ENCODE results near the gene SEMA3B.
"Not testable (repeated sequence)": the region's sequence is repeated elsewhere in the genome, so short reads cannot be mapped to it uniquely, and the experiment has no call there.

The SEMA3B gene

DNA sequence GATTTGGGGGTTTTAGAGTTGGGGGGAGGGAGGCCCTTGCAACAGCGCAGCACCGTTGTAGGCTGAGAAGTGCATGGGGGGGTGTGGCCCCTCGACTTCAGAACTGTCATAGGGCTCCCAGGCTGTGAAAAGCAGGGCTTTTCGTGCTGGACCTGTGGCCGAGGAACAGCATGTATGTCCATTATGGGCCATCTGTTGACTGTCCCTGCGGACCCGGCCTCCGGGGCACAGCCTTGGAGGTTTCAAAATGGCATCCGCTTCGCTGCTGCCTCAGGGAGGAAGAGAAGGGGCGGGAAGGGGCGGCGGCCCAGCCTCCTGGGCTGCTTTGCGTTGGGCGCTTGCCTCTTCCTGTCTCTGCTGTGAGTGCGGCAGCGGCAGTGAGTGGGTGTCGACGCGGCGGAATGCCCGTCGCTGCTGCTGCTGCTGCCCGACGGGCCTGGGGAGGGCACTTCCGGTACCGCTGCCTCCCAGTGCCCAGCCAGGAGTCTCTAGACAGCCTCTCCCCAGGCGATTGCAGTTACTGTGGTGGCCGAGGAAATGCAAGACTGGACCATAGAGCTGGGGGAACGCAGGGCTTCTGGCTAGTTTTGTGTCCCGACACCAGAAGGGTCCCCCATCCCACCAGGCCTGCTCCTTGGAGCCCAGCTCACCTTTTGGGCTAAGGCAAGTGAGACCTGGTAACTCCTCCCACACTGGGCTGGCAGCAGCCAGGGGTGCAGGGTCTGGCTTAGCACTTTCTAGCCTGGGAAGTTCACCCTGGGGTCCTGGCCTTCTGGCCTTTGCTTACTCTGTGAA, 31.0 kb upstream of the SEMA3B start:
- DNase-seq = peak in 50 of 56 donors; percentile 22 to 87 (median 60)

DNA sequence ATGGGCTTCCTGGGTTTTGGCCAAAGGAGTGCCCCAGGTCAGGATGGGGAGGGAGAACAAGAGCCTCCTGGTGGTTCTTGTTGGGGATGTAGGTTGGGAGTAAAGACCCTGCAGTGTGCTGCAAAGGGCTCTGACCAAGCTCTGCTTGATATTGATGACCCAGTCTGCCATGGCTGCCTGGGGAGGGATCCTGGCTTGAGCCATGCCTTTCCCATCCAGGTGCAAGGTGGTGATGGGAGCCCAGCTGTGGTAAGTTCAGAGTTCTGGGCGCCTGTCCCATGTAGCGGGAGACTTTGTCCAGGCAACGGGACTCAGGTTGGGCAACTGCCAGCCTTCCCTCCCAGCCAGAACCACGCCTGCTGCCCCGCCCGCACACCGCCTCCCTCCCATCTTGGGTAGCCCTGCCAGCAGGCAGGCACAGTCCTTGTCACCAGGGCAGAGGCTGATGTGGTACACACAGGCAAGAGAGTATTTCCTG, 30.4 kb upstream of the SEMA3B start:
- DNase-seq = peak in 42 of 56 donors; percentile 10 to 83 (median 46)

DNA sequence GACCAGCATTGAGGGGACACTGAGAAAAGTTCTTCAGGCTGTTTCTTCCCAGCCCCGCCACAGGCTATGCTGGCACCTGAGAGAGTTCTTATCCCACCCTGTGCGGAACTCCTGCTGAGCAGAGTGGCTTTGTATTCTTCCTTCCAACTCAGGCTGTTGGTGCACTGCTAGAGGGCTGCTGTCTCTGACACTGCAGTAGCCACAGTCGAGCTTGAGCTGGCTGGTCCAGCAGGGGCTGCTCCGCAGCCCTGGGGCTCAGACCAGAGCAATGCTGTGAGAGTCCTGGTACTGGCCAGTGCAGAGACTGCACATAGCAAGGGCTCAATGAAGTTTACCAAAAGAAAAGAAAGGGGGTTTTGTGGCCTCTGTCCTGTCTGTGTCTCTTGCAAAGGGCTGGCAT, 29.3 kb upstream of the SEMA3B start:
- no peak for DNase-seq

DNA sequence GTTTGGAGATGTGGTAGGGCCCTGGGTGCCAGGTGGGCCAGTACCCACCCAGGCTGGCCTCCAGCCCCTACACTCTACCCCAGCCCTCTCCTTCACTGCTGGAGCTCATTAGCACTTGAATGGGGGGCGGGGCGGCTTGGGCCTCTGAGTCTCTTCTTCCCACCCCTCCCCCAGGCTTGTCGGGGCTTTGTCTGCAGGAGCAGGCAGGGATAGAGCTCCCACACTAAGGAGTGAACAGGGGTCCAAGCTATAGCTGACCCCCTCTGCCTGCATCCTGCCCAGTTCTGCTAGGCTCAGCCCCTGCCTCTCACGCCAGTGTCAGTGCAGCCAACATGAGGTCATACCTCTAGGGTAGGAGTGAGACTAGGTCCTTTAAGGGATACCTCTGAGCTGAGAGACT, 27.8 kb upstream of the SEMA3B start:
- DNase-seq = peak in 2 of 56 donors; percentile 14 to 26

DNA sequence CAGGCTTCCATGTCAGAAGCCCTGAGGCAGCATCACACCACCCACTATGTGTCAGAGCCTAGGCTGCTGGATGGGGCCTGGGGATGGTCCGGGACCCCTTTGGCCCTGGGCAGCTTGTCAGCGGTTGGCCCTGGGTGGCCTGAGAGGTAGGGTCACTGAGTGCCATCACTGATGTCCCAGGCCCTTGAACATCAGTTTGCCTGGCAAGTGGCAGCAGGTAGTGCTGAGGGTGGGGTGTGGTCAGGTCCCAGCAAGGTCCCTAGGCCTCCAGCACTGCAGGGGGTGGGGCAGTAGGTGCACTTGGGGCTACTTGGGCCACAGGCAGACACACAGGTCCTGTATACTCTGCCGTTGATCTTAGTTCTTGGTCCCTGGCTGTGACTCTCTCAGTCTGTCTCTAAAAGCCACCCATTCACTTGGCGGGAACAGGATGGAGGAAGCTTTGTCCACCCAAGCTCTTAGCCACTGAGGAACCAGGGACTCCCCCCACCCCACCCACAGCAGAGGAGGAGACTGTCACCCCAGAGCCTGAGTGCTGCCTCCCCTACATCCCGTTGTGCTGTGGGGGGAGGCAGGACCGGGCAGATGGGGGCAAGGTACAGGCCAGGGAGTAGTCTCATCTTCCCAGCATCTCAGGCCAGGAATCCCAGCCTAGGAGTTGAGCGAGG, 27.1 kb upstream of the SEMA3B start:
- DNase-seq = no peak

DNA sequence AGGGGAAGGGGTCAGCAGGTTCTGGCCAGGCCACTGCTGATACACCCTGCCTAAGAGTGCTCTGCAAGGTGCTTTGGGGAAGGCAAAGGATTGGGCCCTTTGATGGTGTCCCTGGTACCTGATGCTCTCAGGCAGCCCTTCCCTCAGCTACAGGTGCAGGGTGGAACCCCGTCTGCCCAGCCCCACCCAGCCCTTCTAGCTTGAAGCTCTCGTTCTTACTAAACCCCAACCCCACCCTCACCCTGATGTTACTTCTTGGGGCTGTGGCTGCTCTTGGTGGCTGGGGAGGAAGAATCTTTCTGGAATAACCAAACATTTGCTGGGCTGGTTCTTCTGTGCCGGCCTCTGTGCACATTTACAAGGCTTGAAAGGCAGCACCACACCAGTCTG, 26.6 kb upstream of the SEMA3B start:
- DNase-seq = no peak

DNA sequence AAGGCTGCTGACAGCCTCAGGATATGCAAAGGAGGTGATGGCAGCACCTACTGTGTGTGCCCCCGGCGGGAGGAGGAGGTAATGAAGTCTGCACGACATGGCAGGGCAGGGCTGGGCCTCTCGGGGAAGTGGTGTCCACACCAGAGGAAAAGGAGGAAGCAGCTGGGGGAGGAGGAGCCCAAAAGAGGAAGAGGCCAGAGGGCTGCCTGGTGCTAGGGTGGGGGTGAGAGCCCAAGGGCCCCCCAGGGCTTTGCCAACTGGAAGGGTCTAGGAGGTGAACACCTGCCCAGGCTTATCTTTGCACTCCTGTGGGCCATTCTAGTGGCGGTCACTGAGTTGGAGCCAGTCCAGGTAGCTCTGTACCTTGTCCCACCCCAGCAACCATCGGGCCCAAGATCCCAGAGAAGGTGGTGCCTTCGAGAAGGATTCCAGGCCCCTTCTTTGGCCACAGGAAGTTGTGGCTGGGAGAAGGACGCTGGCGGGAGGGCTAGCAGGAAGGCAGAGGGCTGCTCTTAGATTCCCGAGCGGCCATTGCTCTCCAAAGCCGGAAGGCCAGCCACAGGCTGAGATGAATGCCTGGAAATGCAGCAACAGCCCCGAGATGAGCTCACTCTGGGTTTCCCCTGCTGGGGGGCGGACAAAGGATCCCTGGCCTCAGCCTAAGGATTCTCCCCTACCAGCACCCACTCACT, 25.9 kb upstream of the SEMA3B start:
- peak in 19 of 56 donors; percentile 12 to 55 (median 33) for DNase-seq

DNA sequence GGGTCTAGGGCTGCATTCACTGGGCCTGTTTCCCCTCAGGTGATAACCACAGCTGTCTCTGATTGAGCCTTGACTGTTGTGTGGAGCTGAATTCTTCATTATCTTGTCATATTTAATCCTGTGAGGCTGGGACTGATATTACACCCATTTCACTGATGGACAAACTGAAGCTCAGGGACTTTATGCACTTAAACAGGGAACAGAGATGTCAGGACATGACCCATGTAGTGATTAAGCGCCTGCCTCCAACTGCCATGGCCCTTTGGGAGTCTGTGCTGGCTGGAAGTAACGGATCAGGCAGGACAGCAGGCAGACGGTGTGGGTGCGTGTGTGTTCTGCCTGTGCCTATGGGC, 25.4 kb upstream of the SEMA3B start:
- DNase-seq = no peak

DNA sequence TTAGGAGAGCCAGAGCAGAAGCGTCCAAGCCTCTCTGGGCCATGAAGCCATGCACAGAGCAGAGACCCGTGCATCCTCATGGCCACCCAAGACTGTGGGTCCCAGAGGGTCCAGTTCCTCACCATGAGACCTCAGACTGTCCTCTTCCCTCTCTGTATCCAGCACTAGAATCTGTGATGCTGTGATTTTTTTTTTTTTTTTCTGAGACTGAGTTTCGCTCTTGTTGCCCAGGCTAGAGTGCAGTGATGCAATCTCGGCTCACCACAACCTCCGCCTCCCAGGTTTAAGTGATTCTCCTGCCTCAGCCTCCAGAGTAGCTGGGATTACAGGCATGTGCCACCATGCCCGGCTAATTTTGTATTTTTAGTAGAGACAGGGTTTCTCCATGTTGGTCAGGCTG, 24.1 kb upstream of the SEMA3B start:
- DNase-seq = not testable (repeated sequence)

DNA sequence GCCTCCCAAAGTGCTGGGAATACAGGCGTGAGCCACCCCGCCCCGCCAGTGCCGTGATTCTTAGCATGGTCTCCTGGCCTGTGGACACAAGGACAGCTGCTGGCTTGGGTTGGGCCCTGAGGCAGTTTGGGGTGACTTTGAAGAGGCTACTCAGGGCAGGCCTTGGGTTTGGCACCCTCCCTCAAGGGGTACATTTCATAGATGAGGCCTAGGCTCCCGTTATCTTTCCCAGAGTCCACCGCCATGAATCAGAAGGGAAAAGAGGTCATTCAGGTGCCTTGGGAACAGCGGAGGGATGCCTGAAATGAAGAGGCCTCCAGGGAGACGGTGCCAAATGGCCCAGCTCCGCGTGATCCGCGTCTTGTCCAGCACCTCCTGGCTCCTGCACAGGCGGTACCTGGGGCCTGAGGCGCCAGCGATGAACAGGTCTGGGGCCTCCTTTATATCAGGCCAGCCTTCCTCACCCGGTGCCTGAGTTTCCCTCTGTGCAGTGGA, 23.6 kb upstream of the SEMA3B start:
- DNase-seq = no peak

DNA sequence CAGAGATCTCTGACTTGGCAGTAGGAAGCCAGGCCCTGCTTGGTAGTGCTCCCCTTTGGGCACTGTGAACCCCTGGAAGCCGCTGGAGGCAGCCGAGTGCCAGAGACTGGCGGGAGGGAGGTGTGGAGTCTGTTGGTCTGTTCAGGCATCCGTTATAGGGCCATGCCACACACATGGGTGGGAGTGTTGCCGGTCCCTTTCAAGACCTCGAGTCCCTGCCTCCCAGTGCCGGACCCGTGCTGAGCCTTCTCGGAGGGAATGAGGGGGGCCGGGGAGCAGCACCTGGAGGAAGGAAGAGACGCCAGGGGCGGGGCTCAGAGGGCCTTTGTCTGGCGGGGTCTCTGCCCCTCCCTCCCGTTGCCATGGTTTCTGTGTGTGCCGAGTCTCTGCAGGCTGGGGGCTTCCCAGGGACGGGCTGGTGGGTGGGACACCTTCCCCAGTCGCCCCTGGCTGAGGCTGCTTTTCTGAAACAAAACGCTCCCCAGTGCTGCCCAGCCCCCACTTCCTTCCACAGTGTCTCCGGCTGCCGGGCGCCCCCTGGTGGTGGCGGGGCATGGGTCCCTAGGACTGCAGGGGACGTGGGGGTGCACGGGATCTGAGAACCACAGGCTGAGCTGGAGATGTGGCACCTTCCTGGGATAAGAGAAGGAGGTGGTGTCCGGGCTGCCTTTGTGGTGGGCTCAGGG, 23.0 kb upstream of the SEMA3B start:
- peak in 53 of 56 donors; percentile 34 to 95 (median 74) for DNase-seq

DNA sequence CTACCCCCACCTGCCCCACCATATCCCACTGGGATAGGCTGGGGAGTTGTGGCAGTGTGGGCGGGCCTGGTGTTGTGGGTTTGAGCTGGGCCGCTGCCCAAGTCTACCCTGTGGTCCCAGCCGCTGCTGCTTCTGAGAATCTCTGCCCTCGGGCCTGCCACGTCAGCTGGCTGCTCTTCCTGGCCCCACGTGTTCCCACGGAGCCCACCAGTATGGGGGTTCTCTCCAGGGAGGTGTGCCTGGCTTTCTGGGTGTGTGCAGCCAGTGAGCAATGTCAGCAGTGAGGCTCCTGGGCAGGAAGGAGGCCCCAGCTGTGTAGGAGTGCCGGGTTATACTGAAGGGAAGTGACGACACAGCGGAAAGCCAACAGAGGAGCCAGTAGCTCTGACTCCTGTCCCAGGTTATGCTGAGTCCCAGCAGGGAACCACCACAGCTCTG, 22.4 kb upstream of the SEMA3B start:
- peak in 2 of 56 donors; percentile 19 to 56 for DNase-seq

DNA sequence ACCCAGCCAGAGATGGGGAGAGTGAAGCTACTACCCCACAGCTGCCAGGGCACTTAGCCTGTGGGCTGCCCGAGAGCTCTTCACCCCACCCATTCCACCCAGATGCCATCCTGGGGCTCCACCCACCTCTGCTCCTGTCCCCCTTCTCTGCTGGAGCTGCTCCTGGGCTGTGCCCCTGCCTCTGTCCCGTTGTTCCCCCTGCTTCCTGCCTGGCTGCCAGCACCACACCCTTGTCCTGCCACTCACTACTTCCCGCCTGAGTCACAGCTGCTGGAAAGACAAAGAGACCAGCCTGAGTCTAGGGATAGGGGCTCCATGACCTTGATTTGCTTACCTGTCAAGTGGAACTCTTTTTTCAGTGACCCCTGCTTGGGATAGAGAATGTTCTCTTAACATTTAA, 20.6 kb upstream of the SEMA3B start:
- no peak for DNase-seq

DNA sequence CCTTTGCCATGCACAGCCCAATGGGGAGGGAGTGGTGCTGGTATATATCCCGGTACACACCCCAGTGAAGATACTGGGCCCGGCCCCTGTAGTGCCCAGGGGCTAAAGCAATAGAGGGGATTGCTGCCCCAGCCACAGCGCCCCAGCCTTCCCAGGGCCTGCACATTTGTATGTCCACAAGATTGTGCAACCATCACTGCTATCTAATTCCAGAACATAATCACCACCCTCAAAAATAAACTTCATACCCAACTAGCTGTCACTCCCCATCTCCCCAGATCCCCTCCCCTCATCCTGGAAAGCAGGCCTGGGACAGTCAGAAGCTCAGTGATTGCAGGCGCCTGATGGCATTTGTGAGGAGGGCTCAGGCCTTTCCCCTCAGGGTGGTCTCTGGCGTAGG, 19.5 kb upstream of the SEMA3B start:
- no peak for DNase-seq

DNA sequence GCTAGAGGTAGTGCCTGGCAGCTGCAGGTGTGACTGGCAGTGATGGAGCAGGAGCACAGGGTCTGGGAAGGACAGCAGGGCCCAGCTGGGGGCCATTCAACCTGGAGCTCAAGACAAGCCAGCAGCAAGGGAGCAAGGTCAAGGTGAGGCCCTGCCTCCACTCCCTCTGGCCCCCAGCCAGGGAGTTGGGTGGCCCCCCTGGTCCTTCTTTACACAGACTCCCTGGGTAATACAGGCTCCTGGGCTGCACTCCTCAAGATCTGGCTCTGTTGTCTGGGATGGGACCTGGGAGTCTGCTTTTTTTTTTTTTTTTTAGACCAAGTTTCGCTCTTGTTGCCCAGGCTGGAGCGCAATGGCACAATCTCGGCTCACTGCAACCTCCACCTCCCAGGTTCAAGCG, 18.4 kb upstream of the SEMA3B start:
- DNase-seq = no peak

DNA sequence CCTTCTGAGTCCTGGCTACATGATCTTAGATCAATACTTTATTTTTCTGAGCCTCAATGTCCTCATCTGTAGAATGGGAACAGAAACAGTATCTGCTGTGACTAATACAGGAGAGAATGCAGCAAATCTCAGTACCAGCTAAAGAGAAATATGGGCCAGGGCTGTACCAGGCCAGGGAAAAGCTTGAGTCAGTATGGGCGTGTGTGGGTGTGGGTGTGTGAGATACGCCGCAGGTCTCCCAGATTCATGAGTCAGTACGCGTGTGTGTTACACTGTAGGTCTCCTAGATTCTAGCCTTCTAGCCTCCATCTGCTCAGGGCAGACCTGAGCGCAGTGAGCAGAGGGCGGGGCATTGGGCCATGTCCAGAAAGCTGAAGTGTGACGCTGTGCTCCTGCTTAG, 17.7 kb upstream of the SEMA3B start:
- peak in 4 of 56 donors; percentile 13 to 46 (median 36) for DNase-seq

DNA sequence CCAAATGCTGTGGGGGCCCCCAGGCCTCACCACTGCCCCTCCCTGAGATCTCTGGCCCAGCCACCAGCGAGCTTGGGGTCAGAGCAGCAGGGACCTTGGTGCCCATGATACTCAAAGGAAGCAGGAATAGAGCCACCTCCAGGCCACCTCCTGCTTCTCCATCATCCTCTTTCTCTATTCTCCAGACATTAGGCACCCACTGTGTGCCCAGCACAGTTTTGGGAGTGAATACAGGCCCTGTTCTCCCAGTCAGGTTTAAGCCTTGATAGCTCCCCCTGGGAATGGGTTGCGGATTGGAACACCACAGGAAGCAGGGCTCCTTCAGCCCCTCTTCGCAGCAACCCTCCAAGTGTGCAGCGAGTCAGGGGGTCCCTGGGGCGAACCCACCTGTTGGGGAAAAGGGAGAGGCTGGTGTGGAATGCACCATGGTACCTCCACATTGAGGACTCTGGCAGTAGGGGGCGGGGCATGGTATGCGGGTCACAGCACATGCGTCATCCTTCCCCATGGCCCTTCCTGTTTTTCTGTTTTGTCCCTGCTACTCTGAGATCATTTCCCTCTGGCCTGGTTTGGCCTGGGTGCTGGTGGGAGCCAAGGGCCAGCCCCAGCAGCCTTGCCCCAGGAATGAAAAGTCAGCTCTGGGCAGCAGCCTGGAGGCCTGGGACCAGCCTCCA, 14.2 kb upstream of the SEMA3B start:
- peak in 4 of 56 donors; percentile 18 to 47 (median 26) for DNase-seq

DNA sequence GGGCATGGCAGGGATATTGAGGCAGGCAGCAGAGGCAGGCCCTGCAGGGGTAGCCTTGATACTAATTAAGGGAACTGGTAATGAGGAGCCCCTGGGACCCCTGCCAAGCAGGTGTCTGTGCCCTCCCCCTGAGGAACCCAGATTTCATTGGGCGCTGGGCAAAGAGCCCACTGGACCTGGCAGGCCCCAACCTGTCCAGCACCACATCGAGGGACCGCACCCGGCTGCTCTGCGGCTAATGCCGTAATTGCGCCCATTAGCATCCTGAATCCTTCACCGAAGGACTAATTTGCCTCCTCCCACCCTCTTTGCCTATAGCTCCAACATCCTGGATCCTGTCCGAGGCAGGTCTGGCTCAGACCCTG, 13.7 kb upstream of the SEMA3B start:
- no peak for DNase-seq

DNA sequence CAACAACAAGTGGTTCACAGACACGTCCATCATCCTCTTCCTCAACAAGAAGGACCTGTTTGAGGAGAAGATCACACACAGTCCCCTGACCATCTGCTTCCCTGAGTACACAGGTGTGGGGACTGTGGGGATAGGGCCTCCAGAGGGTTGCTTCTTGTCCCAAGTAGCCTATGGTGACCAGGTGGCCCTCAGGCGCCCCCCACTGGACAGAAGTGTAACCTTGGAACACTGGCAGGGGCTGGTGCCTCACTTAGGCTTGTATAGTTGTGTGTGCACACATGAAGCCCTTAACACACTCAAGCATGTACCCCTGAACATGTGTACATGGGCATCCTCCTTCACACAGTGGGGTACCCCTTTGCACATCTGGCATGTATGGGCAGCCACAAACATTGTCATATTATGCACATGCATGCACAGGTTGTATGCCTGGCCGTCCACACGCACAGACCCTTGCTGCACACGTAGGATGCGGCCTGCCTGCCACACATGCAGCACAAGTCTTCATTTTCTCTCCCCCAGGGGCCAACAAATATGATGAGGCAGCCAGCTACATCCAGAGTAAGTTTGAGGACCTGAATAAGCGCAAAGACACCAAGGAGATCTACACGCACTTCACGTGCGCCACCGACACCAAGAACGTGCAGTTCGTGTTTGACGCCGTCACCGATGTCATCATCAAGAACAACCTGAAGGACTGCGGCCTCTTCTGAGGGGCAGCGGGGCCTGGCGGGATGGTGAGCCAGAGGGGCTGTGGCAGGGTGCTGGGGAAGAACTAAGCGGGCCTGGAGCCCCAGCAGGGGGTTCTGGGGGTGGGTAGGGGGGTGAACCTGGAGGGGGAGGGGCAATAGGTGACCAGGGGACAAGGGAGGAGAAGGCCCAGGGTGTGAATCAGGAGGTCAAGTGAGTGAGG, 11.7 kb upstream of the SEMA3B start:
- peak in 9 of 56 donors; percentile 10 to 60 (median 27) for DNase-seq
